ENCODE measurements around the gene CCDC86.

- no peak for TF ChIP-seq CTCF (IDR thresholded peaks at IDR 0.05)
- TF ChIP-seq POLR2A (IDR thresholded peaks at IDR 0.05): no peak
Observed at GRCh38 chr11:60810151-60810550, 31.8 kb upstream of the CCDC86 start.

Measured in uterus (tissue), 2 donors.